ENCODE data around the gene RTF2. TPM values are rescaled to one million over a fixed set of nuclear protein-coding genes. Genes with fewer than 3 reads are reported as not detected.
"Not testable (repeated sequence)": the region's sequence is repeated elsewhere in the genome, so short reads cannot be mapped to it uniquely, and the experiment has no call there.

The RTF2 gene
- total and polyA plus RNA-seq, 11 donors: 50.7 to 114 (median 86.2) TPM

DNA sequence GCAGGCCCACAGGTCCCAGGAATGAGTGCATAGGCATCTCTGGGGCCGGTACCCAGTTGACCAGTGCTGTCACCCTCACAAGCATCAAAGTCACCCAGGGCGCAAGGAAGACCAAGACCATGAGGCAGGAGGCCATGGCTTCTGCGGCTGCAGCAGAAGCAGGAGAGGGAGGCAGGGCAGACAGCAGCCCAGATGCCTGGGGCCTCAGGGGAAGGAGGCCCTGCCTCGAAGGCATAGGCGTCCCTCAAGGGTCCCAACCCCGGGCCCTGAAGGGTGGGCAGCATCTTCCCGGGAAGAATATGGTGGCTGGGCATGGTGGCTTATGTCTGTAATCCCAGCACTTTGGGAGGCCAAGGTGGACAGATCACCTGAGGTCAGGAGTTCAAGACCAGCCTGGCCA, 59.1 kb downstream of the RTF2 start:
- ATAC-seq (no peak), DNase-seq (no peak)
- Histone ChIP-seq H3K36me3 (no peaks in the 10 kb centered on the region), H3K27ac (no peak overlapping the region), H3K27me3 (no peaks in the 10 kb centered on the region), H3K4me1 (no peaks in the 10 kb centered on the region), H3K4me3 (no peak overlapping the region), H3K9me3 (no peaks in the 10 kb centered on the region)
- WGBS, 4 donors: 91 to 100% (median 92%) methylated on average over 7 of the region's 7 CpGs; no CpG with 5 or more reads in 1 of the 4 donors
- intact Hi-C loops (cut with DNase I): no loop called here
- TF ChIP-seq, protein P1, sequence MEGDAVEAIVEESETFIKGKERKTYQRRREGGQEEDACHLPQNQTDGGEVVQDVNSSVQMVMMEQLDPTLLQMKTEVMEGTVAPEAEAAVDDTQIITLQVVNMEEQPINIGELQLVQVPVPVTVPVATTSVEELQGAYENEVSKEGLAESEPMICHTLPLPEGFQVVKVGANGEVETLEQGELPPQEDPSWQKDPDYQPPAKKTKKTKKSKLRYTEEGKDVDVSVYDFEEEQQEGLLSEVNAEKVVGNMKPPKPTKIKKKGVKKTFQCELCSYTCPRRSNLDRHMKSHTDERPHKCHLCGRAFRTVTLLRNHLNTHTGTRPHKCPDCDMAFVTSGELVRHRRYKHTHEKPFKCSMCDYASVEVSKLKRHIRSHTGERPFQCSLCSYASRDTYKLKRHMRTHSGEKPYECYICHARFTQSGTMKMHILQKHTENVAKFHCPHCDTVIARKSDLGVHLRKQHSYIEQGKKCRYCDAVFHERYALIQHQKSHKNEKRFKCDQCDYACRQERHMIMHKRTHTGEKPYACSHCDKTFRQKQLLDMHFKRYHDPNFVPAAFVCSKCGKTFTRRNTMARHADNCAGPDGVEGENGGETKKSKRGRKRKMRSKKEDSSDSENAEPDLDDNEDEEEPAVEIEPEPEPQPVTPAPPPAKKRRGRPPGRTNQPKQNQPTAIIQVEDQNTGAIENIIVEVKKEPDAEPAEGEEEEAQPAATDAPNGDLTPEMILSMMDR (IDR thresholded peaks at IDR 0.05): no peak
- TF ChIP-seq POLR2A (IDR thresholded peaks at IDR 0.05): no peak

DNA sequence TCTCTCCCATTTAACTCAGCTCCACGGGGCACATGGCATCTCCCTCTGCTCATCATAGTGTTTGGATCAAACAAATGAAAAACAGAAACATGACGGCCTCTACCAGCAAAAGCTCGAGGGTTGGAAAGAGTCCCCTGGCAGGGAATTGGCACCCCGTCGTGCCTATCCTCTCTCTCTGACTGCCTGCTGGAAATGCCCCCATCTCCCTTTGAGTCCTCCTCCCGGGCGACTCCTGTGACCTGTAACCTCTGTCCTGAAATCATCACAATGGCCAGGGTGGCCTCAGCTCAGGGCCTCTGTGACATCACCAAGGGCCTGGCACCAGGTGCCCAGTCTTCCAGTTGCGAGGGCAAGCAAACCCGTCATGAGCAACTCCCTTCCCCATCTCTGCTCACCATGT, 64.5 kb downstream of the RTF2 start, which contains the start of gene FAM209B:
TSS of gene FAM209B (plus strand) at position 301 of the 400 bp plus-strand sequence. CDS start at position 397, 96 bp downstream.
- H3K4me3 ChIP-seq; intact Hi-C loops (cut with DNase I); H3K9me3 ChIP-seq; ATAC-seq; H3K36me3 ChIP-seq; H3K27me3 ChIP-seq; H3K4me1 ChIP-seq; DNase-seq; H3K27ac ChIP-seq: not testable (repeated sequence)
- 83 to 88% (median 87%) methylated on average over 7 to 9 of the region's 9 CpGs for WGBS, 4 donors

DNA sequence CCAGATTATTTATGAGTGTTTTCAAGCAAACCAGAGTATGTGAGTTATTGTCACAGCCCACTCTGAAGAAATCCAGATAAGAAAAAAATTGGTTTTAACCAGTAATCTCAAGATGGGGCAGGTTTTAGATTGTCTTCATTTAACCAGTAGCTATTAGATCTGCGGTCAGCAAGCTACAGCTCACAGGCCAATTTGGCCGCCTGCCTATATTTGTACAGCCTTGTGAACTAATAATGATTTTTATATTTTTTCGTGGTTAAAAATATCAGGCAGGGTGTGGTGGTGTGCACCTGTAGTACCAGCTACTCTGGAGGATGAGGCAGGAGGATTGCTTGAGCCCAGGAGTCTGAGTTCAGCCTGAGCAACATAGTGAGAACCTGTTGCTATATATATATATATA, 69.6 kb downstream of the RTF2 start:
- DNase-seq: no peak
- Histone ChIP-seq H3K36me3 (no peaks in the 10 kb centered on the region), H3K9me3 (no peaks in the 10 kb centered on the region), H3K4me3 (no peak overlapping the region), H3K4me1 (no peaks in the 10 kb centered on the region), H3K27ac (no peak overlapping the region), H3K27me3 (no peaks in the 10 kb centered on the region)
- 72 to 80% (median 77%) methylated on average over 3 of the region's 3 CpGs for WGBS, 4 donors
- ATAC-seq: no peak
- TF ChIP-seq, protein P1 (IDR thresholded peaks at IDR 0.05): no peak
- no peak for TF ChIP-seq POLR2A (IDR thresholded peaks at IDR 0.05)
- intact Hi-C loops (cut with DNase I): no loop called here

DNA sequence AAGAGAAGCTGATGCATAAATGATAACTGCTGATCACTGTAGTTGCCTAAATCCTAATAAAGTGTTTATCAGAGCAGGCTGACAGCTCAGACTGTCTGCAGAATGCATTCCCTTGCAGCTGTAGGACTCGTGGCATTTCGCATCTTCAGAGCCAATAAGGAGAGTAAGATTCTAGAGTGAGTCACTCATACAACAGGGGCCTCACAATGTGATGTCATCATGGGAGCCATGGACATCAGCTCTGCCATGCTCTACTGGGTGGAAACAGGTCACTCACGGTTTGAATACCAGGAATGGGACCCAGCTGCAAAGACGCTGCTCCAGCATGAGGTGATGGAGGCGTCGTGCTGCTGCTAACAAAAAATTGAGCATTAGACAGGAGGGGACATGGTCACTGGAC, 72.0 kb downstream of the RTF2 start:
- ATAC-seq (no peak), DNase-seq (no peak)
- no peak overlapping the region for H3K4me3 ChIP-seq
- H3K9me3 ChIP-seq: no peaks in the 10 kb centered on the region
- intact Hi-C loops (cut with DNase I): loop anchor here in 1 of 10 donors (10.0 kb wide), 1 partner anchor 804 kb away; no protein-coding TSS in a partner anchor
- TF ChIP-seq POLR2A (IDR thresholded peaks at IDR 0.05): no peak
- no peaks in the 10 kb centered on the region for H3K4me1 ChIP-seq
- no peak overlapping the region for H3K27ac ChIP-seq
- H3K27me3 ChIP-seq: no peaks in the 10 kb centered on the region
- no peaks in the 10 kb centered on the region for H3K36me3 ChIP-seq
- 75 to 81% (median 80%) methylated on average over 6 of the region's 6 CpGs for WGBS, 4 donors

DNA sequence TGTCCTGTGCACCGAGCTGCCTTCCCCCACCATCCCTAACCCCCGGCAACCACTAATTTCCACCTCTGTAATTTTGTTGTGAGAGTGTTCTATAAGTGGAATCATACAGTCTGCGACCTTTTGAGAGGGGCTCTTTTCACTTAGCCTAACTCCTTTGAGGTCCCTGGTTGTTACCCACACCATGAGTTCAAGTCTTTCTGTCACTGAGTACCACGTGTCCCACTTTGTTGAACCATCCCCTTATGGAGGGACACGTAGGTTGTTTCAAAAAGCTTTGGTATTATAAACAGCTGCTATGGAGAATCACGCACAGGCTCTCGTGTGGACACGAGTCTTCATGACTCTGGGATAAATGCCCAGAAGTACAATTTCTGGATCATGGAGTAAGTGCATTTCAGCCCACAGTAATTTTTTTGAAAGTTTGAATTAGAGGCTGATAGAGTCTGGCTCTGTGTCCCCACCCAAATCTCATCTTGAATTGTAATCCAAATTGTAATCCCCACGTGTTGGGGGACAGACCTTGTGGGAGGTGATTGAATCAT, 74.1 kb downstream of the RTF2 start:
- DNase-seq (no peak), ATAC-seq (no peak)
- Histone ChIP-seq H3K9me3 (no peaks in the 10 kb centered on the region), H3K27ac (no peak overlapping the region), H3K4me3 (no peak overlapping the region), H3K27me3 (no peaks in the 10 kb centered on the region), H3K36me3 (no peaks in the 10 kb centered on the region), H3K4me1 (no peaks in the 10 kb centered on the region)
- no peak for TF ChIP-seq POLR2A (IDR thresholded peaks at IDR 0.05)
- TF ChIP-seq, protein P1 (IDR thresholded peaks at IDR 0.05): no peak
- intact Hi-C loops (cut with DNase I): loop anchor here in 1 of 10 donors (10.0 kb wide), 1 partner anchor 802 kb away; no protein-coding TSS in a partner anchor
- WGBS, 4 donors: 69 to 82% (median 72%) methylated on average over 9 of the region's 9 CpGs

All from heart left ventricle (tissue), 16 donors.